Testis (tissue), 3 donors: ENCODE results near the gene ANKRD13C. TPM values are rescaled to one million over a fixed set of nuclear protein-coding genes. Genes with fewer than 3 reads are reported as not detected.
"Not testable (repeated sequence)": the region's sequence is repeated elsewhere in the genome, so short reads cannot be mapped to it uniquely, and the experiment has no call there.

Source experiments
- DNase-seq: peaks from one replicate; pipeline ENCODE4 v3.0.0-alpha.2; 2019
- H3K27ac ChIP-seq, 2 donors: fragments of 200-600 bp; sonication (generic); one replicate each; pipeline ENCODE4 v1.5.1; 2019
- H3K27me3 ChIP-seq: fragments of 200-600 bp; sonication (generic); one replicate; pipeline ENCODE4 v1.5.1; 2019
- H3K36me3 ChIP-seq: fragments of 200-600 bp; sonication (generic); one replicate; pipeline ENCODE4 v1.5.1; 2017; ENCODE audit warnings: low read depth; ENCODE audit errors: missing control alignments
- H3K4me1 ChIP-seq: fragments of 200-600 bp; sonication (generic); one replicate; pipeline ENCODE4 v1.5.1; 2019
- H3K4me3 ChIP-seq, 2 donors: fragments of 200-600 bp; sonication (generic); one replicate each; pipeline ENCODE4 v1.5.1; 2017 to 2019
- H3K9me3 ChIP-seq: fragments of 200-600 bp; sonication (generic); one replicate; pipeline ENCODE4 v1.5.1; 2017
- POLR2A ChIP-seq: fragments of 450-650 bp; IDR thresholded peaks from one replicate; pipeline ENCODE4 v1.6.1; 2017; ENCODE audit warnings: antibody characterized with exemption, mild to moderate bottlenecking, moderate library complexity
- WGBS, 2 donors: methylation state at CpG; one replicate each; pipeline ENCODE4 v1.1.5; 2018; 5-methylcytosine and 5-hydroxymethylcytosine counted together
- intact Hi-C: fragments of 100-400 bp; cut with DNase I; formaldehyde crosslinking; loops from one replicate; pipeline ENCODE4 v1.15.1; 2023; ENCODE audit warnings: low total_unique reads
- polyA plus RNA-seq: library from polyadenylated mRNA; stranded (reverse); fragments of 350-450 nt; fragmentation: Illumina TruSeq; extraction: RNeasy Lipid Tissue Mini Kit (QIAGEN cat#74804); gene quantifications from one replicate; pipeline ENCODE4 v1.2.3, GENCODE V29; 2014; ENCODE audit warnings: low read depth, low replicate concordance; ENCODE audit not compliant: insufficient read depth
- total RNA-seq, 2 donors: library from RNA; depleted of rRNA; stranded (reverse); fragments of >200 nt; gene quantifications; one replicate each; pipeline ENCODE4 v1.2.3, GENCODE V29; 2016
- TF ChIP-seq, protein P1 (sequence below), 3 experiments: fragments of 450-650 bp in 2 of 3; fragments of 200-600 bp in 1 of 3; sonication (generic) in 1 of 3; IDR thresholded peaks; one replicate each; pipeline ENCODE4 v1.5.1; 2016 to 2019; ENCODE audit warnings: antibody characterized with exemption in 3 of 3, mild to moderate bottlenecking in 2 of 3, moderate library complexity in 1 of 3

ANKRD13C gene
- total and polyA plus RNA-seq, 3 donors from 2014 or later = 8.0 to 21.7 (median 18.7) TPM

DNA sequence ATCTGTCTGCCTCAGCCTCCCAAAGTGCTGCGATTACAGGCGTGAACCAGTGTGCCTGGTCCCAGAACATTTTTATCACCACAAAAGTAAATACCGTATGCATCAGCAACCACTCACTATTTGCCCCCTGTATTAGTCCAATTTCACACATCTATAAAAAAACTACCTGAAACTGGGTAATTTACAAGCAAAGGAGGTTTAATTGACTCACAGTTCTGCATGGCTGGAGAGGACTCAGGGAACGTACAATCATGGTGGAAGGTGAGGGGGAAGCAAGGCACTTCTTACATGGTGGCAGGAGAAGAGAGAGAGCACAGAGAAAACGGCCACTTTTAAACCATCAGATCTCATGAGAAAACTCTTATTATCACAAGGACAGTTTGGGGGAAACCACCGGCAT, 31.0 kb upstream of the ANKRD13C start:
- intact Hi-C loops = no loop called here
- no peaks in the 10 kb centered on the region for H3K36me3 ChIP-seq
- H3K4me1 ChIP-seq = no peaks in the 10 kb centered on the region
- H3K27ac ChIP-seq = no peak overlapping the region
- DNase-seq = no peak
- no peak overlapping the region for H3K4me3 ChIP-seq
- TF ChIP-seq, protein P1, sequence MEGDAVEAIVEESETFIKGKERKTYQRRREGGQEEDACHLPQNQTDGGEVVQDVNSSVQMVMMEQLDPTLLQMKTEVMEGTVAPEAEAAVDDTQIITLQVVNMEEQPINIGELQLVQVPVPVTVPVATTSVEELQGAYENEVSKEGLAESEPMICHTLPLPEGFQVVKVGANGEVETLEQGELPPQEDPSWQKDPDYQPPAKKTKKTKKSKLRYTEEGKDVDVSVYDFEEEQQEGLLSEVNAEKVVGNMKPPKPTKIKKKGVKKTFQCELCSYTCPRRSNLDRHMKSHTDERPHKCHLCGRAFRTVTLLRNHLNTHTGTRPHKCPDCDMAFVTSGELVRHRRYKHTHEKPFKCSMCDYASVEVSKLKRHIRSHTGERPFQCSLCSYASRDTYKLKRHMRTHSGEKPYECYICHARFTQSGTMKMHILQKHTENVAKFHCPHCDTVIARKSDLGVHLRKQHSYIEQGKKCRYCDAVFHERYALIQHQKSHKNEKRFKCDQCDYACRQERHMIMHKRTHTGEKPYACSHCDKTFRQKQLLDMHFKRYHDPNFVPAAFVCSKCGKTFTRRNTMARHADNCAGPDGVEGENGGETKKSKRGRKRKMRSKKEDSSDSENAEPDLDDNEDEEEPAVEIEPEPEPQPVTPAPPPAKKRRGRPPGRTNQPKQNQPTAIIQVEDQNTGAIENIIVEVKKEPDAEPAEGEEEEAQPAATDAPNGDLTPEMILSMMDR (IDR thresholded peaks at IDR 0.05) = no peak
- no peak for TF ChIP-seq POLR2A
- 92% methylated on average over 6 of the region's 6 CpGs for WGBS, 2 donors
- H3K9me3 ChIP-seq = no peaks in the 10 kb centered on the region
- H3K27me3 ChIP-seq = no peaks in the 10 kb centered on the region

DNA sequence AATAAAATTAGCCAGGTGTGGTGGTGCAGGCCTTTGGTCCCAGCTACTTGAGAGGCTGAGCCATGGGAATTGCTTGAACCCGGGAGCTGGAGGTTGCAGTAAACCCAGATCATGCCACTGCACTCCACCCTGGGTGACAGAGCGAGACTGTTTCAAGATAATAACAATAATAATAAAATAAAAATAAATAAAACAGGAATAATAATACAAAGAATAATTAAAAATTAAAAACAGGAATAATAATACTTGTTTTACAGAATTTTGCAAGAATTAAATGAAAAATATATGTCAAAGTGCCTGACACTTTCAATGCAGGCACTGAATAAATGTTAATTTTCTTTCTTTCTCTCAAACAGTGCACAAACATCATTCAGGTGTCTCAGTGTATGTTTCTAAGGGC, 30.0 kb upstream of the ANKRD13C start:
- TF ChIP-seq, protein P1 (IDR thresholded peaks at IDR 0.05) = no peak
- TF ChIP-seq POLR2A = no peak
- intact Hi-C loops = no loop called here
- WGBS, 2 donors = 91 to 96% methylated on average over 2 of the region's 2 CpGs
- no peaks in the 10 kb centered on the region for H3K9me3 ChIP-seq
- no peaks in the 10 kb centered on the region for H3K4me1 ChIP-seq
- H3K27ac ChIP-seq = no peak overlapping the region
- no peak for DNase-seq
- no peaks in the 10 kb centered on the region for H3K36me3 ChIP-seq
- no peak overlapping the region for H3K4me3 ChIP-seq
- no peaks in the 10 kb centered on the region for H3K27me3 ChIP-seq

DNA sequence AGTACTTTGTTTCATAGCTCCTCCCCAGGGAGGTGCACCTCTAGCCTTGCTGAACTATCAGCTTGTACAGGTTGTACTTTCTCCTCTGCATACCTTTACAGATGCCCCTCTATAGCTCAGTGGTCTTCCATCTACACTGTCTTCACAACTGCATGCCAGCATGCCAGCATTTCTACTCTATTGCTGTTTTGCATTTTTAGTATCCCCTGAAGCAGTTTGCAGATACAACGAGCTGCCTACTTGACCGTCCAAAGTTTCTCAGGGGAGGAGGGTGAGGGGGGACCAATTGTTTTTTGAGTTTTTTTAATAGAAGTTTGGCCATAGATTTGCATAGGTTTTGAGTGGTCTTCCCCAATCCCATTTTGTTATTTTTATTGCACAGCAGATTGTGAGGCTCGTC, 29.0 kb upstream of the ANKRD13C start:
- H3K4me3 ChIP-seq = no peak overlapping the region
- no peaks in the 10 kb centered on the region for H3K9me3 ChIP-seq

DNA sequence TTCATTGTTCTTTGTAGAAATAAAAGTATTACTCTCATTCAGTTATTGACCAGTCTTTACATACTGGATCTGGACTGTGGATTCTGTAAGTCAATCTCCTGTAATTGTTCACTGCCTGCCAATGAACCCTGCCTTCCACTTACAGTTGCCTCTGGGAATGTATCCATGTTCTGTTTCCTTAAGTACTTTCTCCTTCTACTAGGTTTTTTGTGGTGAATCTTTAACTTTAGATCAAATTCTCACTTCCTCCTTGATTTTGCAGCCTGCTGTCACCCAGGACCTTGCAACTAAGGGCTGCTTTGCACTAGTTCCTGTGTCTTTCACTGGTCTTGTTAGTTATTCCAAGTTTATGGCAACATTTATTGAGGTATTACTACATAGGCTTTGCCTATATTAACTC, 28.2 kb upstream of the ANKRD13C start:
- intact Hi-C loops = no loop called here
- H3K27ac ChIP-seq = no peak overlapping the region
- no peaks in the 10 kb centered on the region for H3K36me3 ChIP-seq
- H3K27me3 ChIP-seq = no peaks in the 10 kb centered on the region
- no peaks in the 10 kb centered on the region for H3K4me1 ChIP-seq
- DNase-seq = no peak
- no peaks in the 10 kb centered on the region for H3K9me3 ChIP-seq
- TF ChIP-seq POLR2A = no peak
- TF ChIP-seq, protein P1 (IDR thresholded peaks at IDR 0.05) = no peak
- H3K4me3 ChIP-seq = no peak overlapping the region

More for the DNA sequence above, 29.0 kb upstream of the ANKRD13C start:
- DNase-seq = no peak
- intact Hi-C loops = no loop called here
- Histone ChIP-seq H3K4me1 (no peaks in the 10 kb centered on the region), H3K27ac (no peak overlapping the region), H3K36me3 (no peaks in the 10 kb centered on the region), H3K27me3 (no peaks in the 10 kb centered on the region)
- WGBS, 2 donors = 79 to 86% methylated on average over 3 of the region's 3 CpGs
- no peak for TF ChIP-seq POLR2A
- TF ChIP-seq, protein P1 (IDR thresholded peaks at IDR 0.05) = no peak

DNA sequence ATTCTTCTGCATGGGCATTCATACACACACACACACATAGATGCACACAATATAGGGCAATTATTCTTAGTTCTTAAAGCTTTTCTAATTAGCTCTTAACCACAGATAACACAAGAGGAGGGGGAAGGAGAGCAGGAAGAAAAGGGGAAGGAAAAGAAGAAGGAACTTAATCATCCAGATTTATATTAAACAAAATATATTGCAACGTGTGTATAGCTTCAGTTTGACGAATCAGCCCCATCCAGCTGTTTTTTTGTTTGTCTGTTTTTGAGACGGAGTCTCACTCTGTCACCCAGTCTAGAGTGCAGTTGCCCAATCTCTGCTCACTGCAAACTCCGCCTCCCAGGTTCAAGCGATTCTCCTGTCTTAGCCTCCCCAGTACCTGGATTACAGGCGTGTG, 21.7 kb upstream of the ANKRD13C start:
- WGBS, 2 donors = 84 to 87% methylated on average over 6 of the region's 6 CpGs
- no peak overlapping the region for H3K4me3 ChIP-seq

DNA sequence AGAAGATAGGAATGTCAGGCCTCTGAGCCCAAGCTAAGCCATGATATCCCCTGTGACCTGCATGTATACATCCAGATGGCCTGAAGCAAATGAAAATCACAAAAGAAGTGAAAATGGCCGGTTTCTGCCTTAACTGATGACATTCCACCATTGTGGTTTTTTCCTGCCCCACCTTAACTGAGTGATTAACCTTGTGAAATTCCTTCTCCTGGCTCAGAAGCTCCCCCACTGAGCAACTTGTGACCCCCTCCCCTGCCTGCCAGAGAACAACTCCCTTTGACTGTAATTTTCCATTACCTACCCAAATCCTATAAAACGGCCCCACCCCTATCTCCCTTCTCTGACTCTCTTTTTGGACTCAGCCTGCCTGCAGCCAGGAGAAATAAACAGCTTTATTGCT, 19.1 kb upstream of the ANKRD13C start:
- H3K9me3 ChIP-seq, H3K27me3 ChIP-seq, DNase-seq, H3K36me3 ChIP-seq, H3K4me1 ChIP-seq, intact Hi-C loops, H3K4me3 ChIP-seq, H3K27ac ChIP-seq: not testable (repeated sequence)
- 81 to 85% methylated on average over 2 of the region's 2 CpGs for WGBS, 2 donors

More for the DNA sequence above, 21.7 kb upstream of the ANKRD13C start:
- H3K27me3 ChIP-seq = no peaks in the 10 kb centered on the region
- no peaks in the 10 kb centered on the region for H3K9me3 ChIP-seq
- no peak overlapping the region for H3K27ac ChIP-seq
- intact Hi-C loops = no loop called here
- no peak for TF ChIP-seq POLR2A
- TF ChIP-seq, protein P1 (IDR thresholded peaks at IDR 0.05) = no peak
- H3K4me1 ChIP-seq = no peaks in the 10 kb centered on the region
- DNase-seq = no peak
- no peaks in the 10 kb centered on the region for H3K36me3 ChIP-seq
